Upper lobe of right lung (tissue), 1 donor: ENCODE results near the gene RASL10B. TPM values are rescaled to one million over a fixed set of nuclear protein-coding genes. Genes with fewer than 3 reads are reported as not detected.

Experiments used
- ATAC-seq: fragments of 200-7000 bp; cut with Tn5 transposase; one replicate; pipeline ENCODE4 v1.9.1; 2020; ENCODE audit warnings: mild to moderate bottlenecking, moderate library complexity
- DNase-seq: peaks from one replicate; pipeline ENCODE4 v3.0.0-alpha.2; 2020
- H3K27ac ChIP-seq: fragments of 200-600 bp; one replicate; pipeline ENCODE4 v1.8.0; 2022
- H3K27me3 ChIP-seq: fragments of 200-600 bp; one replicate; pipeline ENCODE4 v1.8.0; 2022; ENCODE audit warnings: mild to moderate bottlenecking
- H3K36me3 ChIP-seq: fragments of 200-600 bp; one replicate; pipeline ENCODE4 v1.8.0; 2022
- H3K4me1 ChIP-seq: fragments of 200-600 bp; one replicate; pipeline ENCODE4 v1.8.0; 2022
- H3K4me3 ChIP-seq: fragments of 200-600 bp; one replicate; pipeline ENCODE4 v1.8.0; 2022; ENCODE audit warnings: mild to moderate bottlenecking
- H3K9me3 ChIP-seq: fragments of 200-600 bp; one replicate; pipeline ENCODE4 v1.8.0; 2022
- CTCF ChIP-seq: fragments of 200-600 bp; IDR thresholded peaks from one replicate; pipeline ENCODE4 v1.8.0; 2022; ENCODE audit warnings: antibody characterized with exemption
- intact Hi-C: fragments of 100-400 bp; cut with DNase I; formaldehyde crosslinking; loops from one replicate; pipeline ENCODE4 v1.11.0; 2022
- total RNA-seq: library from RNA; stranded (reverse); fragmentation: NEBNext Ultra II Directional; extraction: Animal tissue kit (Norgen Biotek cat#: 25700); gene quantifications from one replicate; pipeline ENCODE4 v1.2.1, GENCODE V29; 2021
- donor health status: DM: no; HTN: yes; CAD: no; lungs with severe emphysema.

Gene RASL10B
- total RNA-seq, 1 donor from 2014 or later: 2.2 TPM

DNA sequence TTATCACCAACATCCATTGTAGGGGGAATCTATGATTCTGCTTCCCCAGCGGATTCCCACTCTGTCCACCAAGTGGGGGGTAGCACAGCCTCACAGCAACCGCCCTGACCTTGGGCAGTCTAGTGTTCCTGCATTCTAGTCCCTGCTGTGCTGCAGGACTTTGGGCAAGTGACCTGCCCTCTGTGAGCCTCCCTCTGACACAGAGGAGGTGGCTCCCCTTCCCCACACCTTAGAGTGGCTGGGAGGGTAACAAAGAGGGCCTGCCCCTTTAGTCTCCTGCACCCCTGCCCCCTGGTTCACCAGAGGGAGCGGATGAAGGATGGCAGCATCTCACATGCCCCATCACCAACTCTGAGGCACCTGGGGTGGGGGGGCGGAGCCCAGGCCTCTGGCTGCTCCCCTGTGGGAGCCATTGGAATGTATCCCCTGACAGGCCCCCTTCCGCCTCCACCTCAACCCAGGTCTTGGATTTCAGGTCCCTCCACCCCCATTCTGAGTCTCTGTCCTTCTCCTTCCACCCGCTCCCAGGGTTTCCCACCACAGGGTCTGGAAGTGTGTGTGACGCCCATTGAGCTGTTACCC is 11.5 kb downstream of the RASL10B start:
- no peak for TF ChIP-seq CTCF
- ATAC-seq (no peak), DNase-seq (peak; percentile 45)
- Histone ChIP-seq H3K27ac (no peak overlapping the region), H3K4me1 (peaks cover 8% of the 10 kb centered on the region), H3K9me3 (no peaks in the 10 kb centered on the region), H3K36me3 (no peaks in the 10 kb centered on the region), H3K4me3 (no peak overlapping the region), H3K27me3 (peaks cover 47% of the 10 kb centered on the region)
- intact Hi-C loops: loop anchor here (10.0 kb wide), 1 partner anchor 128 kb away; no protein-coding TSS in a partner anchor

- no peak for ATAC-seq
- peaks cover 8% of the 10 kb centered on the region for H3K4me1 ChIP-seq
- H3K27ac ChIP-seq: no peak overlapping the region
- peak; percentile 20 for DNase-seq
- H3K4me3 ChIP-seq: no peak overlapping the region
- intact Hi-C loops: loop anchor here (10.0 kb wide), 1 partner anchor 129 kb away; no protein-coding TSS in a partner anchor
- no peaks in the 10 kb centered on the region for H3K36me3 ChIP-seq
- H3K9me3 ChIP-seq: no peaks in the 10 kb centered on the region
- peaks cover 55% of the 10 kb centered on the region for H3K27me3 ChIP-seq
- no peak for TF ChIP-seq CTCF
These were observed 12.3 kb downstream of the RASL10B start for GRCh38 chr17:35743626-35744328.

DNA sequence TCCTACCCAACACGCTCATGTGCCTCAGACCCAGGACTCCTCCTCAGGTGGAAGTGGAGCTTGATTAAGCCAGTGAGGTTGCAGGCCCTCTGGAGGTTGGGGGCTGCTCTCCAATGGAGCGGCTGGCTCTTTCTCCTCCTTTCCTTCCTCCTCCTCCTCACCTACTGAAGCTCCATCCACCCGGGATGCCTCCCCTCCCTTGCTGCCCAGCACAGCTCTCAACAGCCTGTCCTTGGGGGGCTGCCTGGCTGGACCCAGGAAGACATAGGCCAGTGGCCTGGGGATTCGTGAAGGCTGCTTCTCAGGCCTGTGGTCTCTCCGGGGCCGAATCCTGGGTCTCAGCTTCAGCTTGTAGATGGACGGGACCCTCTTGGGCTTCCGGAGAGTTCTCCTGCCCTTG is 13.4 kb downstream of the RASL10B start:
- intact Hi-C loops: loop anchor here (5.0 to 10.0 kb wide), 2 partner anchors 130 to 573 kb away; no protein-coding TSS in a partner anchor
- TF ChIP-seq CTCF: no peak
- H3K4me1 ChIP-seq: peaks cover 8% of the 10 kb centered on the region
- no peak overlapping the region for H3K27ac ChIP-seq
- H3K36me3 ChIP-seq: no peaks in the 10 kb centered on the region
- DNase-seq: no peak
- no peak for ATAC-seq
- H3K4me3 ChIP-seq: no peak overlapping the region
- no peaks in the 10 kb centered on the region for H3K9me3 ChIP-seq
- H3K27me3 ChIP-seq: peaks cover 61% of the 10 kb centered on the region

DNA sequence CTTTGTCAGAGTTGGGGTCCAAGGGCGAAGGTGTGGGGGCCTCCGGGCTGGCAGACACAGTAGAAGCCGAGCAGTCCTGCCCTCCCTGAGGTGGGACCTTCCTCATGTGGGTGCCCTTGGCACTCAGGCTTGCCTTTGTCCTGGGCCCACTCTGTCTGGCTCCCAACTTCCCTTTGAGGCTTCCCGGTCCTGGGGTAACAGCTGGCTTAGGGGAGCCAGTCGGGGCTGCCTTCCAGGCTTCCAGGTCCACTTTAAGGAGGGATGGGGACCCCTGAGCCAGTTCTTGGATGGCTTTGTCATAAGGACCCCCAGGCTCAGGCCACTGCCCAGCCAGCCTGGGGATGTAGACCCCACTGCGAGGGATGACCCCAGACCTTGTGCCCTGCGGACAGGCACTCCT is 13.8 kb downstream of the RASL10B start:
- Histone ChIP-seq H3K27me3 (peaks cover 61% of the 10 kb centered on the region), H3K4me1 (peaks cover 12% of the 10 kb centered on the region), H3K27ac (no peak overlapping the region), H3K36me3 (no peaks in the 10 kb centered on the region), H3K9me3 (no peaks in the 10 kb centered on the region), H3K4me3 (no peak overlapping the region)
- no peak for TF ChIP-seq CTCF
- DNase-seq (no peak), ATAC-seq (no peak)
- intact Hi-C loops: loop anchor here (5.0 to 10.0 kb wide), 2 partner anchors 130 to 573 kb away; no protein-coding TSS in a partner anchor

GRCh38 chr17:35745749-35746320 is 14.4 kb downstream of the RASL10B start:
- no peaks in the 10 kb centered on the region for H3K9me3 ChIP-seq
- intact Hi-C loops: loop anchor here (5.0 to 10.0 kb wide), 2 partner anchors 131 to 574 kb away; no protein-coding TSS in a partner anchor
- peaks cover 61% of the 10 kb centered on the region for H3K27me3 ChIP-seq
- no peak overlapping the region for H3K4me3 ChIP-seq
- no peak overlapping the region for H3K27ac ChIP-seq
- no peak for ATAC-seq
- peaks cover 13% of the 10 kb centered on the region for H3K4me1 ChIP-seq
- TF ChIP-seq CTCF: no peak
- no peak for DNase-seq
- no peaks in the 10 kb centered on the region for H3K36me3 ChIP-seq
